ENCODE measurements around the gene CD82. TPM values are rescaled to one million over a fixed set of nuclear protein-coding genes. Genes with fewer than 3 reads are reported as not detected.

Gene CD82
- total RNA-seq, 1 donor from 2014 or later, result 28.3 TPM

GRCh38 chr11:44651535-44652155 lies 86.2 kb downstream of the CD82 start:
- no peak overlapping the region for H3K4me3 ChIP-seq
- no peaks in the 10 kb centered on the region for H3K4me1 ChIP-seq
- H3K36me3 ChIP-seq, result no peaks in the 10 kb centered on the region
- no peak overlapping the region for H3K27ac ChIP-seq
- intact Hi-C loops (cut with DNase I), result no loop called here
- no peaks in the 10 kb centered on the region for H3K27me3 ChIP-seq
- TF ChIP-seq, protein P1, sequence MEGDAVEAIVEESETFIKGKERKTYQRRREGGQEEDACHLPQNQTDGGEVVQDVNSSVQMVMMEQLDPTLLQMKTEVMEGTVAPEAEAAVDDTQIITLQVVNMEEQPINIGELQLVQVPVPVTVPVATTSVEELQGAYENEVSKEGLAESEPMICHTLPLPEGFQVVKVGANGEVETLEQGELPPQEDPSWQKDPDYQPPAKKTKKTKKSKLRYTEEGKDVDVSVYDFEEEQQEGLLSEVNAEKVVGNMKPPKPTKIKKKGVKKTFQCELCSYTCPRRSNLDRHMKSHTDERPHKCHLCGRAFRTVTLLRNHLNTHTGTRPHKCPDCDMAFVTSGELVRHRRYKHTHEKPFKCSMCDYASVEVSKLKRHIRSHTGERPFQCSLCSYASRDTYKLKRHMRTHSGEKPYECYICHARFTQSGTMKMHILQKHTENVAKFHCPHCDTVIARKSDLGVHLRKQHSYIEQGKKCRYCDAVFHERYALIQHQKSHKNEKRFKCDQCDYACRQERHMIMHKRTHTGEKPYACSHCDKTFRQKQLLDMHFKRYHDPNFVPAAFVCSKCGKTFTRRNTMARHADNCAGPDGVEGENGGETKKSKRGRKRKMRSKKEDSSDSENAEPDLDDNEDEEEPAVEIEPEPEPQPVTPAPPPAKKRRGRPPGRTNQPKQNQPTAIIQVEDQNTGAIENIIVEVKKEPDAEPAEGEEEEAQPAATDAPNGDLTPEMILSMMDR (IDR thresholded peaks at IDR 0.05), result no peak
- DNase-seq (ENCODE audit: low spot score in 2 of 2), result no peak
- H3K9me3 ChIP-seq, result no peaks in the 10 kb centered on the region

- DNase-seq (ENCODE audit: low spot score in 2 of 2), result no peak
- intact Hi-C loops (cut with DNase I), result no loop called here
- no peak overlapping the region for H3K4me3 ChIP-seq
- H3K36me3 ChIP-seq, result no peaks in the 10 kb centered on the region
- no peaks in the 10 kb centered on the region for H3K9me3 ChIP-seq
- H3K4me1 ChIP-seq, result no peaks in the 10 kb centered on the region
- H3K27ac ChIP-seq, result no peak overlapping the region
- TF ChIP-seq, protein P1 (IDR thresholded peaks at IDR 0.05), result no peak
- no peaks in the 10 kb centered on the region for H3K27me3 ChIP-seq
These were observed 87.6 kb downstream of the CD82 start for GRCh38 chr11:44652901-44653644.

DNA sequence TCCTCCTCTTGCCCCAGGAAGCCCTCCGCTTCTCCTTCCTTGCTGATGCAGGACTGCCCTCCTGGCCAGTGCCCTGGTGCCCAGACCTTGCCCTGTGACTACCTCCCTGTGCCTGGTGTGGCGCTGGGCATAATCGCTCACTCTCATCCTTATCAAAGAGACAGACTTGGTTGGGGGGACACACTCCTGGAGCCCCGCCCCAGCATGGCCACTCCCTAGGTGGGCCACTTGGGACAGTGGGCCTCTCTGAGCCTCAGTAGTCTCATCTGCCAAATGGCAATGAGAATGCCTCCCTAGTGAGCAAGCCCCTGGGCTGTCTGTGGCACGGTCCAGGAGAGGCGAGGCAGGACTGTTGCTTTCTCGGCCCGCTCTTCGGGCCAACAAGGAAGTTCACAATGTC lies 88.6 kb downstream of the CD82 start:
- TF ChIP-seq, protein P1 (IDR thresholded peaks at IDR 0.05), result no peak

GRCh38 chr11:44654596-44654995 lies 89.1 kb downstream of the CD82 start:
- no peaks in the 10 kb centered on the region for H3K9me3 ChIP-seq
- intact Hi-C loops (cut with DNase I), result no loop called here
- H3K27ac ChIP-seq, result no peak overlapping the region
- no peak for DNase-seq (ENCODE audit: low spot score in 2 of 2)
- no peaks in the 10 kb centered on the region for H3K4me1 ChIP-seq
- TF ChIP-seq, protein P1 (IDR thresholded peaks at IDR 0.05), result no peak
- H3K4me3 ChIP-seq, result no peak overlapping the region
- no peaks in the 10 kb centered on the region for H3K27me3 ChIP-seq
- H3K36me3 ChIP-seq, result no peaks in the 10 kb centered on the region

More for the DNA sequence above, 88.6 kb downstream of the CD82 start:
- Histone ChIP-seq H3K27me3 (no peaks in the 10 kb centered on the region), H3K27ac (no peak overlapping the region), H3K36me3 (no peaks in the 10 kb centered on the region), H3K4me1 (no peaks in the 10 kb centered on the region), H3K4me3 (no peak overlapping the region), H3K9me3 (no peaks in the 10 kb centered on the region)
- intact Hi-C loops (cut with DNase I), result no loop called here
- DNase-seq (ENCODE audit: low spot score in 2 of 2), result no peak

DNA sequence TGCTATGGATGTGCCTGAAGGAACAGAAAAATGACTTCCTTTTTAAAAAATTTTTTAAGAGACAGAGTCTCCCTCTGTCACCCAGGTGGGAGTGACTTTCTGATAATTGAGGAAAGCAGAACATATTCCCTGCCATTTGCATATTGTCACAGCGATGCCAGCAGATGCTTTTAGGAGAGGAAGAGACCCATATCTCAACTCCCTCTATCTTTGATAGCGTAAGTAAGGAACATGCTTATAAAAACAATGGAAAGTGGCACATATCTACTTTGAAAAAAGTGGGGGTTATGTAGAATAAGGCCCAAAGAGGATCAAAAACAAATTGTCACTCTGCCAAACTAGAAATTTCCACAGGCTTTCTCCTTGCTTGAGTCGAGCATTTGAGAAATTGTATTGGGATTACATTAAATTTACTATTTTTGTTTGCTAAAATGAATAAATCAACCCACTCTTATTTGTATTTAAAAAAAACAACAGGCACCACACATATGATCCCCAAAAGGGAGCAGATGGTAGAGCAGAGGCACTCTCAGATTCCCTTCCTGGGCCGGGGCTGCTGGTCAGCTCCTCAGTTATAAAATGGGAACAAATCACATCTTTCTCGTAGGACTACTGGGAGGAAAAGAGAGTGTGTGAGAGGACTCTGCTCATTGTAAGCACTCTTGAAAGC lies 92.5 kb downstream of the CD82 start:
- no peaks in the 10 kb centered on the region for H3K36me3 ChIP-seq
- H3K4me1 ChIP-seq, result no peaks in the 10 kb centered on the region
- H3K27ac ChIP-seq, result no peak overlapping the region
- H3K27me3 ChIP-seq, result no peaks in the 10 kb centered on the region
- H3K9me3 ChIP-seq, result no peaks in the 10 kb centered on the region
- no peak overlapping the region for H3K4me3 ChIP-seq
- intact Hi-C loops (cut with DNase I), result no loop called here
- TF ChIP-seq, protein P1 (IDR thresholded peaks at IDR 0.05), result no peak
- DNase-seq (ENCODE audit: low spot score in 2 of 2), result no peak
